ENCODE data around the gene ICA1L.
"Not testable (repeated sequence)": the region's sequence is repeated elsewhere in the genome, so short reads cannot be mapped to it uniquely, and the experiment has no call there.

The ICA1L gene

DNA sequence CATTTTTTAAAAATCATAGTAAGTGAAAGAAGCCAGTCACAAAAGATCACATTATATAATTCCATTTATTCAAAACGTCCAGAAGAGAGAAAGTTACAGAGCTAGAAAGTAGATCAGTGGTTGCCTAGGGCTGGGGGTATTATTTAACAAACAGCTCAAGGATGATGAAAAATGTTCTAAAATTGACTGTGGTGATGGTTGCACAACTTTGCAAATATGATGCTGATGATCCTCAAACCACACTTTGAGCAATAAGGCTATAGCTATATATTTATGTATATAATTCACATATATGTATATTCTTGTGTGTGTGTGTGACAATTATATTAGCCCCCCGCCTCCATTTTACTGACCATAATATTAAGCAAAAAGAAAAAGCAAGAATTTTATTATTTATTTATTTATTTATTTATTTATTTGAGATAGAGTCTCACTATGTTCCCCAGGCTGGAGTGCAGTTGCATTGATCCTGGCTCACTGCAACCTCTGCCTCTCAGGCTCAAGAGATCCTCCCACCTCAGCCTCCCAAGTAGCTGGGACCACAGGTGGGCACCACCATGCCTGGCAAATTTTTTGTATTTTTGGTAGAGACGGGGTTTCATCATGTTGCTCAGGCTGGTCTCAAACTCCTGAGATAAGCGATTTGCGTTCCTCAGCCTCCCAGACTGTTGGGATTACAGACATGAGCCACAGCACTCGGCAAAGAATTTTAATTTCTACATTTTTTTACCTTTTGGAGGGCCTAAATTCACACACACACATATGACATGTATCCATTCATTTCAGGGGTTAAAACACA lies 38.0 kb upstream of the ICA1L start:
- TF ChIP-seq ZFX (IDR thresholded peaks at IDR 0.05; ENCODE audit: borderline replicate concordance), result no peak
- TF ChIP-seq, protein P1, sequence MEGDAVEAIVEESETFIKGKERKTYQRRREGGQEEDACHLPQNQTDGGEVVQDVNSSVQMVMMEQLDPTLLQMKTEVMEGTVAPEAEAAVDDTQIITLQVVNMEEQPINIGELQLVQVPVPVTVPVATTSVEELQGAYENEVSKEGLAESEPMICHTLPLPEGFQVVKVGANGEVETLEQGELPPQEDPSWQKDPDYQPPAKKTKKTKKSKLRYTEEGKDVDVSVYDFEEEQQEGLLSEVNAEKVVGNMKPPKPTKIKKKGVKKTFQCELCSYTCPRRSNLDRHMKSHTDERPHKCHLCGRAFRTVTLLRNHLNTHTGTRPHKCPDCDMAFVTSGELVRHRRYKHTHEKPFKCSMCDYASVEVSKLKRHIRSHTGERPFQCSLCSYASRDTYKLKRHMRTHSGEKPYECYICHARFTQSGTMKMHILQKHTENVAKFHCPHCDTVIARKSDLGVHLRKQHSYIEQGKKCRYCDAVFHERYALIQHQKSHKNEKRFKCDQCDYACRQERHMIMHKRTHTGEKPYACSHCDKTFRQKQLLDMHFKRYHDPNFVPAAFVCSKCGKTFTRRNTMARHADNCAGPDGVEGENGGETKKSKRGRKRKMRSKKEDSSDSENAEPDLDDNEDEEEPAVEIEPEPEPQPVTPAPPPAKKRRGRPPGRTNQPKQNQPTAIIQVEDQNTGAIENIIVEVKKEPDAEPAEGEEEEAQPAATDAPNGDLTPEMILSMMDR (IDR thresholded peaks at IDR 0.05), result no peak
- no peak overlapping the region for H3K27ac ChIP-seq

DNA sequence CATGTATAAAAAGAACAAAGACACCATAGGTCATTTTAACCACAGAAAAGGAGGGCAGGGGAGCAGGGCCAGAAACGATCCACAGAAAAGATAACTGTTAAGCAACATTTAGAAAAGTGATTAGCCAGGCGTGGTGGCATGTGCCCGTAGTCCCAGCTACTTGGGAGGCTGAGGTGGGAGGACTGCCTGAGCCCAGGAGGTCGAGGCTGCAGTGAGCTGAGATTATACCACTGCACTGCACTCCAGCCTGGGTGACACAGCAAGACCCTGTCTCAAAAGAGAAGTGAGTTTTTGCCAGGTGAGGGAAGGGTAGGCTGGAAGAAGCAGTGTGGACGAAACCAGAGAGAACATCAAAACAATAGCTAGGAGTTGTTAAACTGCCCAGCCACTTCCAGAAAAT lies 36.6 kb upstream of the ICA1L start:
- no peak overlapping the region for H3K27ac ChIP-seq
- TF ChIP-seq, protein P1 (IDR thresholded peaks at IDR 0.05), result no peak
- TF ChIP-seq ZFX (IDR thresholded peaks at IDR 0.05; ENCODE audit: borderline replicate concordance), result no peak

DNA sequence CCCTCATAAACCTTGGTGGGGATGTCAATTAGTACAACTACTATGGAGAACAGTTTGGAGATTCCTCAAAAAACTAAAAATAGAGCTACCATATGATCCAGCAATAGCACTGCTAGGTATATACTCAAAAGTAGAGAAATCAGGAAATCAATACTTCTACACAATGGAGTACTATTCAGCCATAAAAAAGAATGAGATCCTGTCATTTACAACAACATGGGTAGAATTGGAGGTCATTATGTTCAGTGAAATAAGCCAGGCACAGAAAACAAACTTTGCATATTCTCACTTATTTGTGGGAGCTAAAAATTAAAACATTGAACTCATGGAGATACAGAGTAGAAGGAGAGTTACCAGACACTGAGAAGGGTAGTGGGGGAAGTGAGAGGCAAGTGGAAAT lies 33.9 kb upstream of the ICA1L start:
- H3K27ac ChIP-seq, result not testable (repeated sequence)

DNA sequence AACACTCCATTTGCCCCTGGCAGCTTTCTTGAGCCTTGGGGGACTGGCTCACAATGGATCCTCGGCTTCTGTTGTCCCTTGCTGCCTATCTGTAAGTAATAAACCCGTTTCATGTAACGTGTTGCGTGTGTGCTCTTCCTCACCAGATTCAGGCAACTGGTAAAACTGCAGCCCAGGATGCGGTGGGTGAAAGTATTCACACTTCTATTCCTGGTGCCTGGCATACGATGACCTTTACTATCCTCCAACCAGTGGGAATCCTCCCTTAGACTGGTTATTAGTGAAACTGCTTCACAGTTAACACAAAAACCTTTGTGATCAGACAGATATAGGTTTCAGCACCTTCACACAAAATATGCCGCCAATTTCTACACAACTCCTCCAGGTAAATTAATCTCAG lies 13.6 kb upstream of the ICA1L start:
- H3K27ac ChIP-seq, result no peak overlapping the region
- no peak for TF ChIP-seq ZFX (IDR thresholded peaks at IDR 0.05; ENCODE audit: borderline replicate concordance)
- TF ChIP-seq, protein P1 (IDR thresholded peaks at IDR 0.05), result no peak

DNA sequence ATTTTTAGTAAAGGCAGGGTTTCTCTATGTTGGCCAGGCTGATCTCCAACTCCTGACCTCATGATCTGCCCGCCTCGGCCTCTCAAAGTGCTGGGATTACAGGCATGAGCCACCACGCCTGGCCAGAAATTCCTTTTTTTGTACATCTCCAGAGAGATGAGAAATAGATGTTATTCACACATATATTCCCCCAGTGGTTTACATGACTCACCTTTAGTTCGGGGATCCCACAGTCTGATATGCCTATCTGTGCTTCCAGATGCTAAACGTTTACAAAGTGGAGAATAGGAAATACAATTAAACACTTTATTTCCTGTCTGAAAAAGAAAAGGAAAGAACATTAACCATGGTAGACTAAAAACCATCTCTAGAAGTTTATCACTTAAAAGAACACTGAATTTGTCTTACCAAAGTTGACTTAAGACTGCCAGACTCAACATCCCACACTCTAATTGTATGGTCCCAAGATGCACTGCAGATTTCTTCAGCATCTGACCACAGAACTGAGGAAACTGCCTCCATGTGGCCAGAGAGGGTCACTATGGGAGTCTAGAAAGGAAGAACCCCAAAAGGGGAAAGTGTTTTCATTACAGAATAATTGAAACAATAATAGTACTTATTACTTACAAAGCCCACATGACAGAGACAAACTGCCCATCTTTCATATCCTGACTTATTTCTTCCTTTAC lies 12.6 kb upstream of the ICA1L start:
- no peak for TF ChIP-seq ZFX (IDR thresholded peaks at IDR 0.05; ENCODE audit: borderline replicate concordance)

DNA sequence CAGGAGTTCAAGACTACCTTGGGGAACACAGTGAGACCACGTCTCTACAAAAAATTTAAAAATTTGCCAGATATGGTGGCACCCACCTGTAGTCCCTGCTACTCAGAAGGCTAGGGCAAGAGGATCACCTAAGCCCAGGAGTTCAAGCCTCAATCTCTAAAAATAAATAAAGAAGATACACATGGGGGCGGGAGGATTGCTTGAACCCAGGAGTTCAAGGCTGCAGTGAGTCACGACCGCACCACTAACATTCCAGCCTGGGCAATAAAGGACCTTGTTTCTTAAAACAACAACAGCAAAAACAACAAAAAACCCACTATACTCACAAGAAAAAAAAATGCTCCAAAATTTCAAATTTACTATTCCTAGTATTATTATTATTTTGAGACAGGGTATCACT lies 10.0 kb upstream of the ICA1L start:
- no peak overlapping the region for H3K27ac ChIP-seq
- no peak for TF ChIP-seq ZFX (IDR thresholded peaks at IDR 0.05; ENCODE audit: borderline replicate concordance)
- TF ChIP-seq, protein P1 (IDR thresholded peaks at IDR 0.05), result no peak

More for the DNA sequence above, 12.6 kb upstream of the ICA1L start:
- H3K27ac ChIP-seq, result no peak overlapping the region

DNA sequence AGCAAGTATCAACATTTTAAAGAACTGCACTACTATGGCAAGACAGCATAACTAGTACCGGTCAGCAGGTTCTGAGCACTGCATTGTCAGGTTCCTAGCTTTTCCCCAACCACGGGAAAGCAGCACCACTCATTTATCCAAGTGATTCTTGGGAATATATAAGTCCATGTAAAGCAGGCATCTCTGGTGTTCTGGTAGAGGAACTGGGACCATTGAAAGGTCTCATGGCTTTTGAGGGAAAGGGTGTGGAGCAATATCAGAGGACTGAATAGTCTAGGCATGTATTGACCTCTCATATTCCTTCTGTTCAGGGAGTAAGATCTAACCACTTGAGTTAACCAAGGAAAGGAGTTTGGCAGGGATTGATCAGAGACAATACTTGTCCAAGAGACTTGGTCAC lies 6.1 kb upstream of the ICA1L start:
- no peak for TF ChIP-seq ZFX (IDR thresholded peaks at IDR 0.05; ENCODE audit: borderline replicate concordance)
- TF ChIP-seq, protein P1 (IDR thresholded peaks at IDR 0.05), result no peak
- no peak overlapping the region for H3K27ac ChIP-seq

DNA sequence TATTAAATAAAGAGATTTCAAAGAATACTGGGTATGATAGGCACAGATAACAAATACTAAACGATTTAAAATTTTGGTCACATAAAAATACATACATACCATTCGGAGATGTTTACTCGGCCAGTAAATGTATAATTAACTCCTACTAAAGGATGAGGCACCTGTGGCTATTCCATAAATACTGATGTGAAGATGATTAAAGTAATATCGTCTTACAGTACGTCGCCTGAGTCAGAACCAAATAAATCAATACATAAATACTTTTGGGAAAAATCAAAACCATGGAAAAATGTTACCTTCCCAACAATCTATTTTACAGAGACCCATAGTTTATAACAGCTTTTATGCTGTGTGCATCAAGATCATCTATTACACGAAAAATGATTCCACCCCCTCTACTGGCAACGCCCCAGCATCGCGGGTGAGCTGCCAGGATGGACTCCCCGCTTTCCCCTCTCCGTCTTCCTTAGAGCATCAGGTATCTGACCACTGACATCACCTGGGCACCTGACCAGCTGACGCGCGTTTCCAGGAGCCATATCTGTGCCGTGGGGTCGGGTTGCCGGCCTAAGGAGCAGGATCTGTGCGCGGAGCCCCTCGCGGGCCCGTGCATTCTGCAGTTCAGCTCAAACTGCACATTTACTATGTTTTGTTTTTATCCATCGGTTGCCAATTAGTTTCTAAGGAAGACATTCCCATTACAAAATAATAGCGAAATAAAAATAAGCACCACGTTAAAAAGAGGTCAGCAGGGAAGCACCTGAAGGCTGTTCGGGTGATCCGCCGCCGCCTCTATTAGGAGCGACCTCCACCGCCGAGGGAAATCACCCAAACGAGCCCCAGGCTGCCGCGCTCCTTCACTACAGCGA lies 901 bp downstream of the ICA1L start:
- H3K27ac ChIP-seq, result peak overlapping the region; percentile 88
- TF ChIP-seq ZFX (IDR thresholded peaks at IDR 0.05; ENCODE audit: borderline replicate concordance), result no peak
- TF ChIP-seq, protein P1 (IDR thresholded peaks at IDR 0.05), result peak; percentile 18; the same call in 1 of the 2 replicates

Measured in 22Rv1 (cell line).